GM18498 (cell line): Measurements from ENCODE around the gene FAM43A.
A peak's percentile ranks its signal among the peaks of the same experiment; 100 is the strongest.

ENCODE experiments used
- ATAC-seq: cut with Tn5 transposase; IDR thresholded peaks from one replicate; pipeline ENCODE4 v1.9.1; 2021; ENCODE audit warnings: mild to moderate bottlenecking, moderate library complexity; ENCODE audit not compliant: unreplicated experiment

Gene FAM43A, protein sequence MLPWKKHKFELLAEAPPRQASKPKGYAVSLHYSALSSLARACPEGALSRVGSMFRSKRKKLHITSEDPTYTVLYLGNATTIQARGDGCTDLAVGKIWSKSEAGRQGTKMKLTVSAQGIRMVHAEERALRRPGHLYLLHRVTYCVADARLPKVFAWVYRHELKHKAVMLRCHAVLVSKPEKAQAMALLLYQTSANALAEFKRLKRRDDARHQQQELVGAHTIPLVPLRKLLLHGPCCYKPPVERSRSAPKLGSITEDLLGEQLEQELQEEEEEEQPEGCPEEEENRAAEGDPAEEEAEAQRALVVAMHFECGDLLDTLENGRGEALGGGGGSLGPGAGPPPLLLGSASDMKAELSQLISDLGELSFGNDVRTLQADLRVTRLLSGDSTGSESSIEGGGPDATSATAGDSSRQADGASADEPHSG

DNA sequence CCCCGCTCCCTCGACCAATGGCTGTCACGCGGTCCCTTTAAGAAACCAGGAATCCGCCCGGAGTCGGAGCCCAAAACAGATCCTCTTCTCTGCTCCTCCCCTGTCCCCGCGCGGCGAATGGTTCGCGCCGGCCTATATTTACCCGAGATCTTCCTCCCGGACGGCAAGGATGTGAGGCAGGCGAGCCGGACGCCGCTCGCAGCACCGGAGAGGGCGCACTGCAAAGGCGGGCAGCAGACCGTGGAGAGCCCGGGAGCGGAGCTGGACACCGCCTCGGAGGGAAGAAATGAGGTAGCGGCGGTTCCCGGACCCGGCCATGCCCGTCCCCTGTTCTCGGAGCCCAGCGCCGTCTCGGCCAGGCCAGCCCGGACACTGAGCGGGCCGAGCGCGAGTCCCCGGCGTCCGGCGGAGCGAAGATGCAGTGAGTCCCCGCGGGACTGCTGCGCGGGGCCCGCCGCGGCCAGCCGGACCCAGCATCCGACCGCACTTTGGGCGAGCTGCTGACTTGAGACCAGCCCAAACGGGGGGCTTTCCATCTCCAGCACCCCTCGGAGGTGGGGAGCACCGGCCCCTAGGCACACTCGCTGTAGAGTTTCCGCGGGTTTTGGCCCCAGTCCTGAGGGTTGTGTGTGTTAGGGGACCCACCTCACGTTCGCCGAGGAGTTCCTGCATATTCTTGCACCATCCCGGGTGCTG lies at the start of gene FAM43A:
Gene FAM43A (plus strand): TSS at position 166 of the 696 bp plus-strand sequence. CDS start 944 bp downstream, outside the sequence.
- ATAC-seq: peak; percentile 44

DNA sequence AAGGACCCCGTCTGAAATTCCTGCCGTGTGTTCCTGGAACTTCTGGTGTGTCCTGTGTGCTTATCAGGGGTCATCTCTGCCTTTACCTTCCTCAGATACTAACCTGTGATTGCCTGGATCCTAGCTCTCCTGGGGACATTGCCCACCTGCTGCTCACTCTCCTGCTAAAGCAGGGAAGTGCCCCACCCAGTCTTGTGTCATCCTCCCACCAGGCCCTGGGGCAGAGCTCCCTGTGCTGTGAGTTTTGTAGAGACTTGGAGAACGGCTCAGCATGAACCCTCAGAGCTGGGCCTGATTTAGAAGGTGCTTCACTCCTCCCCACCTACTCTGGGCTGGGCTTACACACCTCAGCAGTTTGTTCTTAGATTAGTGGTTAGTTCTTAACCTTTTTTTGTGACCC lies 48.6 kb upstream of the FAM43A start:
- no peak for ATAC-seq

DNA sequence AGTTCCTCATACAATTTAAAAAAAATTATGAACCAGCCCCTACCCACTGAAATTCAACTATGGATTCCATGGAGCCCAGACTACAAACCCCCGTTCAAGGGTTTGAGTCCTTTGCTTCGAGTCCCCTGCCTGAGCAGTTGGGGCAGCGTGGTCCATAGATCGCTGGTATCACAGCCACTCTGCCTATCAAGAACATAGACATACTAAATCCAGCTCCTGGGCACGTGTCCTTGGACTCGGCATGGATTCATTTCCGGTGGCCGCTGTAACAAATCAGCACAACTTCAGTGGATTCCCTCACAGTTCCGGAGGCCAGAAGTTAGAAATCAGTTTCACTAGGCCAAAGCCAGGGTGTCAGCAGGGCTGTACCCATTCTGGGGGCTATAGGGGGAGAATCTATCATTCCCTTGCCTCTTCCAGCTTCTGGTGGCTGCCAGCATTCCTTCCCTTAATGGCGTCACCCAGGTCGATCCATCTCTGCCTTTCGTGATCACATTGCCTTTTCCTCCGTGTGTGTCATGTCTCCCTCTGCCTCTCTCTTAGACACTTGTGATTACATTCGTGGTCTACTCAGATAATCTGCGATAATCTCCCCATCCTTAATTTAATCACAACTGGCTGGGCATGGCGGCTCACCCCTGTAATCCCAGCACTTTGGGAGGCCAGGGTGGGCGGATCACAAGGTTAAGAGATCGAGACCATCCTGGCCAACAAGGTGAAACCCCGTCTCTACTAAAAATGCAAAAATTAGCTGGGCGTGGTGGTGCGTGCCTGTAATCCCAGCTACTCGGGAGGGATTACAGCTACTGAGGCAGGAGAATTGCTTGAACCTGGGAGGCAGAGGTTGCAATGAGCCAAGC lies 47.9 kb upstream of the FAM43A start:
- ATAC-seq: no peak

DNA sequence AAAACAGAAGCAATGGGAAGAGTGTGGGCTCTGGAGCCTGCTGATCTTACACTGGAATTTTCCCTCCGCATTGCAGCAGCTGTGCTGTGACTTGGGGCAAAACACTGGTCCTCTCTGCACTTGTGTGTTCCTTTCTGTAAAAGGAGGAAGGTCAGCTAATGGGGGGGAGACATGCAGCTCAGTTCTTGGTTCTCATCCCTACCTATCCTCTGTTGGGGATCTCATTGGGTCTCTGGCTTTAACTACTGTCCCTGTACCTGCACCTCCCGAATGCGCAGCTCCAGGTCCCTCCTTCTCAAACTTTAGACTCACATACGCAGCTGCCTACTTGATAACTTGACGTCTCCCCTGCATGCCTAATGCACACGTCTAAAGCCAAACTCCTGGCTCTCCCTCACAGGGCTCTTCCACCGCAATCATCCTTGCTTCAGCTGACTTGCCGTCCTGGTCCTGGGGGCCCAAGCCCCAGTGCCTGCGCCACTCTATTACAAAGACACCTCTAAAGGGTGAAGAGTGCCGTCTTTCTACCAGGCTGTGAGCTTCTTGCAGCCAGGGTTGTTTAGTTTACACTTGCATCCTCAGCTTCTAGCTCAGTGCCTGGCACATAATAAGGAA lies 46.6 kb upstream of the FAM43A start:
- no peak for ATAC-seq

DNA sequence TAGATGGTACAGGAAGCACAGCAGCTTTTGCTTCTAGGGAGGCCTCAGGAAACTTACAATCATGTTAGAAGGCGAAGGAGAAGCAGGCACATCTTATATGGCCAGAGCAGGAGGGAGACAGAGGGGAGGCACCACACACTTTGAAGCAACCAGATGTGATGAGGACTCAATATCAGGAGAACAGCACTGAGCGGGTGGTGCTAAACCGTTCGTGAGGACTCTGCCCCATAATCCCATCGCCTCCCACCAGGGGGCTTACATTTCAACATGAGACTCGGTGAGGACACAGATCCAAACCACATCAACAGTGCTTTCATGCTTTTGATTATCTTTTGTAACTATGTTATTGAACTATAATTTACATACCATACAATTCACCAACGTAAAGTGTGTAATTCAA lies 44.9 kb upstream of the FAM43A start:
- ATAC-seq: no peak

DNA sequence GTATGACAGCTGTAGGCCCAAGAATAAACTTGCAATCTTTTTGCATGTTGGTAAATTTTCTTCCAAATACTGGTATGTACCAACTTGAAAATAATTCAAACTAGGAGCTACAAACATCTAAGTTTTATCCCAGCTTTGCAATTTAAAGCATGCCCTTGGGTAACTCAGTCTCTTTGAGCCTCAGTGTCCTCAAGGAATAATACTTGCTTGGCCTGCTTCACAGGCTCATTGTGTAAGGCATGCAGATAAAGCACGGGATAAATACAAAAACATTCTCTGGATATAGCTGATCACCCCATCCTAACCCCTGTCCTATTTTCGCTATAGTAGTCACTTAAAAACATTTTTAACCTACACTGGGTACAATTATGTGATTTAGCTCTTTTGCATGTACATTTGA lies 42.9 kb upstream of the FAM43A start:
- ATAC-seq: no peak

DNA sequence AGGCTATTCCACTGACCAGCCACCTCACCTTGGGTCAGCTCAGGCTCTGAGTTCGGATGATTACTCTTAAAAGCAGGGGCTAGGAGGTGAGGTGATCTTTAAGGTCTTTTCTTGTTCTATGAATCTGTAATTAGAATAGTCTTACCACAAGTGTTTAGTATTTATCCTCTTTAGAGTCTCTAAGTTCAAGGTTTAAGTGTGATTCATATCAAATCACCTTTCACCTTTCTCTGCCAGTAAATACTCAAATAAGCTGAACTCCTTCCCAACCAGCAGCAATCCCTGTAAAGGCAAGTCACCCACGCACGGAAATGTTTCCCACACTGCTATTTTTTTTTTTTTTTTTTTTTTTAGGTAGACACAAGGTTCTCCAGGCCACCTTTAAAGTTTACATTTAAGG lies 37.9 kb upstream of the FAM43A start:
- no peak for ATAC-seq

DNA sequence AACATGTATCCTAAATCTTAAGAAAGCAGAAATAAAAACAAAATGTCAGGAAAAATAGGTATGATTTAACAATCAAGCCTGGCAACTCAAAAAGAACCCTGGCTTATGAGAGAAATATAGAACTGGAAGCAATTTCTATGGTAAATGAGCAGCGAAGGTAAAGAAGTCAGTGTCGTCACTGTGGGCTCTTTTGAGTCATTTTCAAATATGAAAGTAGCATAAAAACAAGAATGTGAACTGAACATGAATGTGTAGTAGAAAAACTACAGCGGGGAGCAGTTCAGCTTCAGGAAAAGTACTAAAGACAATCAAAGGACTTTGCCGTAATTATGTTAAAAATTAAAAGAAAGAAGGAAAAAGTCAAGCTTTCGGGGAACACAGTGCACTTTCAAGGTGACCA lies 31.2 kb upstream of the FAM43A start:
- no peak for ATAC-seq

DNA sequence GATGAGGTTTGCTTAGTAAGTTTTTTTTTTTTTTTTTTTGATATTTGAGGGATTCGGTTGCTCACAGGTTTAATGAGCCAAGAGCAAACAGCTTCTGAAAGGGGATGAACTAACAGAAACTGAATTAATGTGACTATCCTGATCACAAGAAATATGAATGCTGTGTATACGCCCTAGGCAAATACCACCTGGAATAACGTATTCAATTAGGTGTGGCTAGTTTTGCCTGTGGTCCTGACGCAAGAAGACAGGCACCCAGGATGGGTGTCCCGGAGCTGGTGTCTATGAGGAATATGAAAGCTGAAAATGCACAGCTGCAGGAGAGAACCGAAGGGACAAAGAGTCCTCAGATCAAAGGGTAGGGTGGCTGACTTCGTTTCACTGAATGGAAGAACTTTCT lies 28.2 kb upstream of the FAM43A start:
- no peak for ATAC-seq

DNA sequence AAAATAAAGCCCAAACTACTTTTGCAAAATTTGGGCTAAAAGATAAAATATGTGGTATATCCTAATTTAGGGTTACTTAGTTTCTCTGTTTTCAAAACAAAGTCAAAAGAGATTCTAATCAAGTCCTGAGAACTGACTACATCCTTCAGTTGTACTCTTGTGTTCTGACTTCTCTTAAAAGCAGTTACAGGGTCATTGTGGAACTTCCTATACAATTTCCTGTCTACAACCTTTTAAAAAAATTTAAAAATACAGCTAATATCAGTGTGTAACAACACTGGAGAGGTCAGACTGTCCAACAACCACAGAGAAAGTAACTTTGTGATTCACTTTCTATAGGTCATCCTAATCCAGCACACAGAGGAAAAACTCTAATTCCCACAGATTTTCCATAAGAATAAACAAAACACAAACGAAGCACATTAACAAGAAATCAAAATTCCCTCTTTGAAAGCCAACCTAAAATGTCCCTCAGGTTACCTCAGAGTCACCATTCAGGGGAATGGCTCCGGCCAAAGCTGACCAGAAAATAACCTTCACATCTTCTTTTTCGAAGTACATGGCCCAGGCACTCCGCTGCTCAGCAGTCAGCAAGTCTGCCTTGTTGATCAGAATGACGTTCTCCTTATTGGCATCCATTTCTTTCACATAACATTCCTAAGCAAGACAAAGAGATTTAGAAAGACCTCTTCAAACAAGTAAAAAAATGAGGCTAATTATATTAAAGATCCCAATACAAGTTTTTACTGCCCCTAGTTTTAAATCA lies 27.0 kb upstream of the FAM43A start:
- no peak for ATAC-seq

DNA sequence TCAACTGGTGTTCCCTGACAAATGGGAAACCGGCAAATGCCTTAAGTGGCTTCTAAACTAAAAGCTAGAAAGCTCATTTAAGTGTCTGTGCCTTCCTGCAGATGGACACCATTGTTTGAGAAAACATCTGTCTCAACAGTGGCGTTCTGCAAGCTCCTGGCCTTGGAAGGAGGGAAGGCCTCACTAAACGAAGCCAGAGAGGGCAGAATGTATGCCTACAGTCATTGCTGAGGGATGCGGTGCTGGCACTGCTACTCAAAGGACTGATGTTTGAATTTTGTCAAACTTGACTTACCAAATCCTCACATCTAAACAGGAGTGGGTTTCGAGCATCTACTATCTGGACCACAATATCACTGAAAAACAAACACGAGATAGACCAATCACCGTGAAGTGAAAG lies 25.9 kb upstream of the FAM43A start:
- ATAC-seq: no peak

DNA sequence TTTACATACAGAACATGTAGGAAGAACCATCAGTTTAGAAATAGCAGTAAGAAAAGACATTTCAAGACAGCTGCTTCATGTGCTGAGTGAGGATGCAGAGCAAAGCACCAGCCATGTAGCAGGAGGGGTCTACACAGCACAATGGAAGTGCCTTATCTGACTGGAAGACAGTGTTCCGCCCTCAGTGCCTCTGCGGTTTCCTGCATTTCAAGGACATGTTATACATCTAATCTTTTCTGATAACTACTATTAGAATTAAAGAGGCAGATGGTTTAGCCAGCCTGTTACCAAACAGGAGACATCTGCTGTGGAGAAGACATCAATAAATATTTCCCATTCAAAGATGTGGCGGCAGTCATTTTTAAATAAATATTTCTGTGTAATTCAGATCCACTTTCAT lies 24.3 kb upstream of the FAM43A start:
- no peak for ATAC-seq

DNA sequence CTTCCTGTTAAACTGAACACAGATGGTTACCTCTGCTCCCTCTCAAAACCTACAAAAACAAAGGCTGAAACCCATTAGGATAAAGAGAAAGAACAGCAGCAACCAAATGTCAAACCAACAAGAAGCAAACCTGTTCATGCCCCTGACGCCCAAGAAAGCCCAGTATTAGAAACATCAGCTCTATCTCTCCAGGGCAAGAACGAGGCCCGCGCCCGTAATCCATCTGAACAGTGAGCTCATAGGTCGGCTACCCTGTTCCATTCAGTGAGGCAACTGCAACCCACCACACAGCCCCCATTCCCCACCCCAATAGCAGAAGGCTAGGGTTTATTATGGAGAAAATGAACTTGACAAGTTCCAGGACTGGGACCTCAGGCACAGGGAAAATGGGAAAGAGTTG lies 23.7 kb upstream of the FAM43A start:
- no peak for ATAC-seq

DNA sequence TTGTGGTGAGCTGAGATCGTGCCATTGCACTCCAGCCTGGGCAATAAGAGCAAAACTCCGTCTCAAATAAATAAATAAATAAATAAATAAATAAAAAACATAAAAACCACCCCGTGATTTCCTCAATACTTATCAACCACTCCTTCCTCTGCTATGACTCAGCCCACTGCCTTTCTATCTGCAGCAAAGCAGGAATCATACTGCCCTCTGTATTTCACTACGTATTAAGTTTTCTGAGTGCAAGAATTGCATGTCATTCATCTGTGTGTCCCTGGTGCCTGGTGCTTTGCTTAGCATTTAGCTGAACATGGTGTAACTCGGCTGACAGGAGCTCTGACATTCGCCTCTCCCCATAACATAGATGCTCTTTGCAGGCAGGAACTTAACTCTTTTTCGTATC lies 20.8 kb upstream of the FAM43A start:
- ATAC-seq: no peak

DNA sequence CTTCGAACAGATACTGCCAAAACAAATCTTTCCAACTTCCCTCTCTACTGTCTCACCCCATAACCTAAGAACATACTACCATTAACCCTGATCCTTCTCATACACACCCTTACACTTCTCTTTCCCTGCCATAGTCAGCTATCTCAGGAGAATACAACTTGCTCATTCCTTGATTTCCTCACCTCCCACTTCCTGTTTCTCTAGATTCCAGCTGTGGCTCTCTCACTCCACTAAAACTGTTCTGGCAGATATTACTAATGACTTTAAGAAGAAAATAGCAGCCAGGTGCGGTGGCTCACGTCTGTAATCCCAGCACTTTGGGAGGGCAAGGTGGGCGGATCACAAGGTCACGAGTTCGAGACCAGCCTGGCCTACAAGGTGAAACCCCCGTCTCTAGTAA lies 18.3 kb upstream of the FAM43A start:
- ATAC-seq: no peak

DNA sequence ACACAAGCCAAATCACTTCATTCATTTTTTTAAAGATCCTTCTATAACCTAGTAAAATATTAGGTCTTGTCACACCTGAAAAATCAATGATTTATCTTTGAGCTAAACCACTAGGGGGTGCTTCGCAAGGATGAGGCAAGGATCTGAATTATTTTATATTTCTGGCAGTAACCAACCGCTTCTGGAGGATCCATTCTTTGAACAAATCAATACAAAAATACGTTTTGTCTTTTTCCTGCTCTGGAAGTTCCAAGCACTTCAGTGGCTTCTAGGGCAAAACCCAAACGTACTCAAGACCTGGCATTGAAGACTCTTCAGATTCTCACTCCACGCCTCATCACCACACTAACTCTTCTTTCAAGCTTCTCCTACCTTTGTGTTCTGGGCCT lies 14.2 kb upstream of the FAM43A start:
- ATAC-seq: peak; percentile 21

DNA sequence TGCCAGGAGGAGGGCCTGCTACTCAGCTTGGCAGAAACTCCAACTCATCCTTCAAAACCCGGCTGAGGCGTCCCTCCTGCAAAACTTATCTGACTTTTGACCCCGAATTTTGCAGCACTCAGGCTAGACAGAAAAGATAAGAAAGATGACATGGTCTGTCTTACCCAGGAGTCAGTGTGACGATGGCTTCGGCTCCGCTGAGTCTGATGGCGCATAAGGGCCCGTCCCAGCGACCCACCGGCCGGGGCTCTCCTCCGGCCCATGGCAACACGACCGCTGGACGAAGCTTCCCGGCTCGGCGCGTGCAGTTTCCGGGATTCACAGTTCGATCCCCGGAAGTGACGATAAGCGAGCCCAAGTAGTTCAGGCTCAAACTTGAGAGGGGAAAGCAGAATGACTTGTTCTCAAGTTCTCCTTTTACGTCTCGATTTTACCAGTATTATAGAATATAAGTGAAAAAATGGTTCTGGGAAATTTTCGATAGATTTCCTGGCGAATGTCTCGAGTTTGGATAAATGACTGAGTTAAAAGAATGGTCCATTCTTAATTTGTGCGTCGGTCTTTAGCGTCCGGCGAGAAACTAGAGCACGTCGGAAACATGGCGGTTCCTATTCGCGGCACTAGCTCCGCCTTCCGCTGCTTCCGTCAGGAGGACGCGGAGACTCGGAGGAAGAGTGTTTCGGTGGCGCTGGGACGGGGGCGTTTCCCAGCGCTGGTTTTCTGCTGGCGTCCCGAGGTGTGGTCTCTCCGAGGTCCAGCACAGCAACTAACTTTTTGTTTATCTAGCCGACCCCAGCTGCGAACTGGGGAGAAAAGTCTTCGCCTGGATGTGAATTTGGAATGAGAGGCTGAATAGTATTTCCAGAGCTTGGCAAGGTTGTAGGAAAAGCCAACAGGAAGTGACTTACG lies 13.5 kb upstream of the FAM43A start, which contains the start of gene LSG1:
Gene LSG1 (minus strand): TSS at position 292 of the 909 bp plus-strand sequence. CDS start 29 bp downstream, at position 263.
- peak; percentile 88 for ATAC-seq

DNA sequence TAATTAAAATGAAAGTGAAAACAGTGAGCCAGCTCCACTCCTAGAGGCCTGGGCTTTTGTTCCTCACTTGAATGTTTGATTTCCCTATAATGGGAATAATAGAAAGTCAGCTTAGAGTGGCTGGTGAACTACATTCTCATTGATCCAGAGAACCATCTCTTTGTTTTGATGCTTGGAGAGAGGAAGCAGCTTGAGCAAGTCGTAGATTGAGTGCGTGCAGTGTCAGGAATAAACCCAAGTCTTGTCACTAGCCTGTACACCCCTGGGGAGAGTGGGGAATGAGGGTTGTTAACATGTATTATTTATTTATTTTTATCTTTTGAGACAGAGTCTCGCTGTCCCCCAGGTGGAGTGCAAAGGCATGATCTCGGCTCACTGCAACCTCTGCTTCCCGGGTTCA lies 12.8 kb upstream of the FAM43A start:
- ATAC-seq: no peak

DNA sequence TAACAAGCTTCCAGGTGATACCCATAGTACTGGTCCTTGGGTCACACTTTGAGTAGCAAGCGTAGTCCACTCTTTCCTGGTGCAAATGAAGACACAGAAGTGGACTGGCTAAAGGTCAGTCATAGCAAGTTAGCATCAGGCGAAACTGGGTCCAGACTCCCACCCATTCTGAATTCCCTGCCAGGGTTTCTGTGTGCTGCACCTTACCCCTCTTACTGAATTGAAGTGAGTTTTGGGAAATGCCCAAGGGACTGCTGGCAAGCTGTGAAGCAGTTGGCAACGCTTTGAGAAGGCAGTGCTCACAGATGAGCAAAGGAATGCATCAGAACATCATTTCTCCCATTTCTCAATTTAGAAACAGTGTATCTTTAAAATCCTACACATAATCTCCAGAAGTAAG lies 11.9 kb upstream of the FAM43A start:
- no peak for ATAC-seq
